Measurements from ENCODE around the gene HOXD13.

Gene HOXD13

DNA sequence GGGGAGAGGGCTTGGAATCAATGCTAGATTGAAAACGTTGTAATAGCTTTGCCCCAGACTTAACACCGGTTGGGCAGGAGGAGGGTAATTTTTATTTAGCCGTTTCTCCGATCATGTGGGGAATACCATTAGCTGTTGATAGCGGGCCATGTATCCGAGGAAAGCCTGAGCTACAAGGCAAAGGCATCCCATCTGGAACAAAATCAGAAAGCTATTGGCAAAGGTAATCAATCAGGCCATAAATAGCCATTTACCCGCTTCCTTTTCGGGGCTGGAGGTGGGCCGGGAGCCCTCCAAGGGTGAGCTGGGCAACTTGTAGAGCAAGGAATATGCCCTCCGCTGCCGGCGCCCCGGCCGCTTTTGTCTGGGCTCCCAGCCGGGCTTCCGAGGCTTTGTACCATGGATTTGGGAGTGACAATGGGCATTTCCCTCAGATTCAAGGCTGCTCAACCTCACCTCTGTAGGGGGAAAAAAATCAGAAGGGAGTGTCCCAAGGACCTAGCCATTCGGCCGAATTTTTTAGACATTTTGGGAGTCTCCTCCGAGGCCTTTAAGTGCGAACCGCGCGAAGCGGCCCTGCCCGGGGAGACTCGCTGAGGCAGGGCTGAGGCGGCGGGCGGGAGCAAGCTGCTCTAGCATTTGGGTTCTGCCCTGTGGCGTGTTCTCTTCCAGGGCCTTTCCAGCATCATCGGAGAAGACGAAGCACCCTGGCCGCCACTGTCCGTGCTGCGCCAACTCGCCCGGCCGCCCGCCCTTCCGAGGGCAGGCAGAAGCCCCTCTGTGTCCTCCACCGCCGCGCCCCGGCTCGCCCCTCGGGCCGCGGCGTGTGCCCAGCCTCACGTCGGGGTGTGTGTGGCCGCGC, 28.9 kb downstream of the HOXD13 start:
- no peak for DNase-seq

DNA sequence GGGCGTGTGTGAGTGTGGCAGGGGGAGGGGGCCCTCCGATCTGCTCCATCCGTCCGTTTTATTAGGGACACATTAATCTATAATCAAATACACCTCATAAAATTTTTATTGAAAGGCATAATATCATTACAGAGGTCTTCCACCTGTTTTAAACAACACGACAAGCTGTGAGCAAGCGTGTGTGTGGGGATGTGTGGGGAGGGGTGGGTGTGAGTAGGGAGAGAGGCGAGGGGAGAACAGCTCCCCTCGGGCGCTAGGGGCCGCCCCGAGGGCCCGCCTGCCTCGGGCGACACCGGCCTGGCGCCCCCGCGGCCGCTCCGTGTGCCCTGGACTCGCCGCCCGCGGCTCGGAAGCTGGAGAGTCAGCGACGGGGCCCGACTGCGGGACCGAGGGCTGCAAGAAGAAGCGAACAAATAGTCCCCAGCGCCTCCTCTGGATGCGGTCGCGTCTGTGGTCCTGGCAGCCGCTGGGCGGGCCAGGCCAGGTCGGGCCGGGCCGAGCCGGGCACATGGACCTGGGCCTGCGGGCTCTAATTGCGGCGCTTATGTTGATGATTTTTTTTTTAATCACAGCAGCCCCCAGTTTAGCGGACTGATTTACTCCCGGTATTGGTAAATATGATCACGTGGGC, 29.6 kb downstream of the HOXD13 start:
- DNase-seq, result no peak

DNA sequence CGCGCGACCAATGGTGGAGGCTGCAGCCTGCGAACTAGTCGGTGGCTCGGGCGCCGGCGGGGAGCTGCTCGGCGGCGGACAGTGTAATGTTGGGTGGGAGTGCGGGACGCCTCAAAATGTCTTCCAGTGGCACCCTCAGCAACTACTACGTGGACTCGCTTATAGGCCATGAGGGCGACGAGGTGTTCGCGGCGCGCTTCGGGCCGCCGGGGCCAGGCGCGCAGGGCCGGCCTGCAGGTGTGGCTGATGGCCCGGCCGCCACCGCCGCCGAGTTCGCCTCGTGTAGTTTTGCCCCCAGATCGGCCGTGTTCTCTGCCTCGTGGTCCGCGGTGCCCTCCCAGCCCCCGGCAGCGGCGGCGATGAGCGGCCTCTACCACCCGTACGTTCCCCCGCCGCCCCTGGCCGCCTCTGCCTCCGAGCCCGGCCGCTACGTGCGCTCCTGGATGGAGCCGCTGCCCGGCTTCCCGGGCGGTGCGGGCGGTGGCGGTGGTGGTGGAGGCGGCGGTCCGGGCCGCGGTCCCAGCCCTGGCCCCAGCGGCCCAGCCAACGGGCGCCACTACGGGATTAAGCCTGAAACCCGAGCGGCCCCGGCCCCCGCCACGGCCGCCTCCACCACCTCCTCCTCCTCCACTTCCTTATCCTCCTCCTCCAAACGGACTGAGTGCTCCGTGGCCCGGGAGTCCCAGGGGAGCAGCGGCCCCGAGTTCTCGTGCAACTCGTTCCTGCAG, 30.3 kb downstream of the HOXD13 start, which contains the start of gene HOXD9:
Gene HOXD9, plus strand, starts transcription at position 37 of the 728 bp plus-strand sequence. Its CDS starts 50 bp downstream, at position 87.
- no peak for DNase-seq

DNA sequence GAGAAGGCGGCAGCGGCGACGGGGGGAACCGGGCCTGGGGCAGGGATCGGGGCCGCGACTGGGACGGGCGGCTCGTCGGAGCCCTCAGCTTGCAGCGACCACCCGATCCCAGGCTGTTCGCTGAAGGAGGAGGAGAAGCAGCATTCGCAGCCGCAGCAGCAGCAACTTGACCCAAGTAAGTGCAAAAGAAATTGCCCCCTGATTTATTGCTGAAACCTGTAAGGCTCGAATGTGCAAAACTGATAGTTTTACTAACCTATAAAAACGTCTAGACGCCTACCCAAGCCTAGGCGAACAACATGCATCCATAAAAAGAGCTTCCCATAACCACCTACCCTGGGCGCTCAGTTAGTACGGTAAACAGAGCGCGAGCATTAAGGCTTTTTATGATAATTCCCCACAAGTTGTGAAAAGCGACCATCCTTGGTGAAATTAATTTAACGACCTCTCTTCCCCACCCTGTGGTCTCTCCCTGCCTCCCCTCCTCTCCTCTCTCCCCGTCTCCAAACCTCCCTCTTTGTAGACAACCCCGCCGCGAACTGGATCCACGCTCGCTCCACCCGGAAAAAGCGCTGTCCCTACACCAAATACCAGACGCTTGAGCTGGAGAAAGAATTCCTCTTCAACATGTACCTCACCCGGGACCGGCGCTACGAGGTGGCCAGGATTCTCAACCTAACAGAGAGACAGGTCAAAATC, 31.0 kb downstream of the HOXD13 start:
- DNase-seq, result no peak

DNA sequence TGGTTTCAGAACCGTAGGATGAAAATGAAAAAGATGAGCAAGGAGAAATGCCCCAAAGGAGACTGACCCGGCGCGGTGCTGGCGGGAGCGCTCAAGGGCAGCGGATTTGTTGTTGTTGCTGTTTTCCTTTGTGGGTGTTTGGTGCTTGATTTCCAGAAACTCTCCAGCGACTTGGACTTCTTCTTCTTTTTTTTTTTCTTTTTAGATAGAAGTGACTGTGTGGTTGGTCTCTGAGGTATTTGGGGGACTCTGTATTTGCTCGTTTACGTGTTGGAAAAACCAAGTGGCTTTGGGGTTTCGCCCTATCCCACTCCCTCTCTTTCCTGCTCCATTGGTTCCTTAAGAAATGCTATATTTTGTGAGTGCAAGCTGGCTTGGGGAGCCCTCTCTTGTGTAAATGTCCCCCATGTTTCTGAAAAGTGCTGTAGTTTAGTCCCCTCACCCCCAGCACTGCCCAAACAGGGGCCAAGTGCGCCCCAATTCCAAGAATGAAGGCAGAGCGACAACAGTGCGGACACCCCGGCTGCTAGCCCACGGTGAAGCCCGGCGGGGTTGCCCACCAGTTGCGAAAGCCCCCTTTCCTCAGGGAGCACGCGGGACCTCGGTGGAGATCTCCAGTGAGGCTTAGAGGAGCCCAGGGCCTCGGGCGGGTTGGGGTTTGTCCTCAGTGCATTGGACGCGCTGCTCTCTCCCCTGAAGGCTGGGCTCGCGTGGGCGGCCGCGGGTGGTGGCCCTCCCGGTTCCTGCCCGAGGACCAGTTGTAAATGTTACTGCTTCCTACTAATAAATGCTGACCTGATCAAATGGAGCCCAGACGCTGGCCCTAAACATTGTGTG, 31.8 kb downstream of the HOXD13 start:
- no peak for DNase-seq

DNA sequence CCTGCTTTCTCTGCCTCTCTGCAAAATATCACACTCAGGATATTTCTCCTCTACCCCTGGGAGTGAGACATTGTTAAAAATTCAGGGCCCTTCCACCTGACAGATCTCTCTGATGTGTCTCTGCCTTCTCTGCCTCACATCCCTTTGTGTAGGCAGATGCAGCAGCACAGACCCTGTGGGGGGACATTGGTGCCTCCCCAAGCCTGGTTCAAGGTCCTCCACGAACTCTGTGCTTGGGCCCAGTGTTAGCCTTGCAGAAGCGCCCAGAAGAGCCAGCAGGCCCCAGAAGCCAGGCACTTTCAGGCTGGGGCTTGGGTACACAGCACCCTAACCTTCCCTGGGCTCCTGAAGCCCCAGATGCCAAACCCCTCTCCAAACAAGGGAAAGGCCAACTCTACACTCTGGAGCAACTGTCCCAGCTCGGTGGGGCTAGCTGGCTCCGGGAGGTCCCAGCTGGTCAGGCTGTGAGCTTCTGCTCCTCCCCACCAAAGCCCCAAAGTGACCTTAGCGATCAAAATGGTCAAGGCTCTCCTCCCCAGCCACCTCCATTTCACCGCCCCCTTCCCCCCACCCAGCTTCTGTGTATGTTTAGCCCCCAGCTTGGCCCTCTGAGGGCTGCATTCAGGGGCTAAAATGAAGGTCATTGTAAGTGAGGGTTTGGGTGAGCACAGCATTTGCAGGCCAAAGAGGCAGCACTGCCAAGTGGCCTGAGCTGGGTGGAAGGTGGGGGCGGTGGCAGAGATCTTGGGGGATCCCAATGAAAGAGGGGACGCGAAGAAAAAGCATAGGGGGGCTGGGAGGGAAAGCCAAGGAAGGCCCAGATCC, 32.6 kb downstream of the HOXD13 start:
- no peak for DNase-seq

DNA sequence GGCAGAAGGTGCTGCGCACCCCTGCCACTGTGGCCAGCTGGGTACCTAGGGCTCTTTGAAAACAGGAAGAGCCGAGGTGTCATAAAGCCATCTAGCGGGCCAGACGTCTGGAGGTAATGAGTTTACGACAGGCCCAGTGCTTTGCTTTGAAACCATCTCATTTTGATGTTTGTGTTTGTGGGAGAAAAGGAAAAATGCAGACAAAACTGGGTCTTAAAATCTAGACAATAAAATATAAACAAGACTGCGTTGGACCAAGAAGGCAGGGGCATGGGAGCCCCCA, 33.2 kb downstream of the HOXD13 start:
- no peak for DNase-seq

DNA sequence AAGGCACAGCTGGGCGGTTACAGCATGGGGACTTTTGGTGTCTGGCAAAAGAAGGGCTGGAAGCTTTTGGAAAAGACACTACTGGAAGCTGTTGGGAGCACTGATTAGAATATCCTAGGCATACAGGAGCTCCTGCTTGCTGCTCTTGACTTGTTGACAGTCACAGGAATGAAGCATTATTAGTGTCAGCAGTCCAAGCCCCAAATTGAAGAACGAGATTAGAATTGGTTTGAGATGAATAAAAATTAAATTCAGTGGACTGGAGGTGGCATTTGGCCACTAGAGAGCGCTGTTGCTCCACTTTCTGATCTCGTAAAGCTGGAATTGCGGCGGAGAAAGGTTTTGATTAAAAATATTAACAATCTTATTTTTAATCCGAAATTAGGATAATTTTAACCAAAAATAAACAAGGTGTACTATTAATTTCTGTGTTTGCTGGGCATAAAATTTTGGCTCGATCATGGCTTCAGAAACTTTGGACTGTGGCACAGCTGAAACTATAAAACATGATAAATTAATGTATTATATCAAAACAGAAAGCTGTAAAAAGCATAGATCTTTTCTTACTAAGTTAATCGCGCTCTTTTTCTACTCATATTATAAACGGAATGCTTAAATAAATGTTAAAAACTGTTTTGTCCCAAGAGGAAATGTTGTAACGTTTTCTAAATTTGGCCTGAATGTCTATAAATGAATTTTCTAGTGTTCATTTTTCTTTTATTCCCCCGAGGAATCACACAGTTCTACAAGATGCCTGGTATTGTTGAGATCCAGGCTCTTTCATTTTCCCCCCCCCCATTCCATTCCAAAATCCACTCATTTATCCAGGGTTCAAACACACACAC, 34.6 kb downstream of the HOXD13 start:
- DNase-seq, result peak in 4 of 5 experiments; percentile 36 to 55 (median 53)

DNA sequence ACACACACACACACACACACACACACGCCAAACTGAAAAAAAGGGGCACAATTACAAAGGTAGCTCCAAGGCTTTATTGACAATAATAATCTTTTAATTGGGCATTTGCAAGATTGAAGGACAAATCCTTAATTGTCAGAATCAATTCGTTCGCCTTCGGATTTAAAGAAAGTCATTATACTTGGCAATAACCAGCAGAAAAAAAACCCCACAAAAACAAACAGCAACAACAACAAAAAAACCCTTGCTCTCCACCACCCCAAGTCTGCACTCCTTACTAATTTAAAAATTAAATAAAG, 35.2 kb downstream of the HOXD13 start:
- DNase-seq, result no peak

DNA sequence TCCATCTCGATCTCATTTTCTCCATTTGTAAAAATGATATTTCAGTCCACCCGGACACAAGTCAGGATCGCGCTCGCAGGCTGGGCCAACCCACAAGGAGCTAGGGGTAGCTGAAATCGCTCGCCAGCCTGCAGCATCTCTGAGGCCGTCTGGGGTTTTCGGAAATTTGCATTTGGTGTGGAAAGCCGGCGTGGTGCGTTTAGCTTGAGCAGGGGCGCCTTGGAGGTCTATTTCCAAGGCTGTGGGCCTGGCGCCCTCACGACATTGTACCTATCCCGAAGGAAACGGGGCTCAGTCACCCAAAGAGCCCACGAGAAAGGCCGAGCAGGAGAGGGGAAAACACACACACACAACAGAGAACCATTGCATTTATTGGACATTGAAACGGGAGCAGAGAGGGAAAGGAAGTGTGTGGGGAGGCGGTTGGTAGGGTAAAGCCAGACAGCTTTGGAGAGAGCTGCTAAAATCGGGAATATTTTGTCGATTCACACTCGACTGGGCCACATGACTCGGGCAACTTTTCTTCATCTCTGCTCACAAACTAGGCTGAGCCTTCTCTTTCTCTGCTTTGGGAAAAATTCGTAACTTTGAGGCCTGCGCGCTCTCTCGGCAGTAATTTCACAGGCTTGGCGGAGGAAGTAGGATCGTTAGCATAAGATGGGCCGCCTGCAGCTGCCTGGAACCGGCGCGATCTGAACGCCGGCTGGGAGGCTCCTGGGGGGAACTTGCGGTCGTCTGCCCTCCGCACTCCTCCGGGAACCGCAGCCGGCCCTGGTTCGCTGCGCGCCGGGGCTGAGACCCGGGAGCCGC, 35.9 kb downstream of the HOXD13 start:
- no peak for DNase-seq

DNA sequence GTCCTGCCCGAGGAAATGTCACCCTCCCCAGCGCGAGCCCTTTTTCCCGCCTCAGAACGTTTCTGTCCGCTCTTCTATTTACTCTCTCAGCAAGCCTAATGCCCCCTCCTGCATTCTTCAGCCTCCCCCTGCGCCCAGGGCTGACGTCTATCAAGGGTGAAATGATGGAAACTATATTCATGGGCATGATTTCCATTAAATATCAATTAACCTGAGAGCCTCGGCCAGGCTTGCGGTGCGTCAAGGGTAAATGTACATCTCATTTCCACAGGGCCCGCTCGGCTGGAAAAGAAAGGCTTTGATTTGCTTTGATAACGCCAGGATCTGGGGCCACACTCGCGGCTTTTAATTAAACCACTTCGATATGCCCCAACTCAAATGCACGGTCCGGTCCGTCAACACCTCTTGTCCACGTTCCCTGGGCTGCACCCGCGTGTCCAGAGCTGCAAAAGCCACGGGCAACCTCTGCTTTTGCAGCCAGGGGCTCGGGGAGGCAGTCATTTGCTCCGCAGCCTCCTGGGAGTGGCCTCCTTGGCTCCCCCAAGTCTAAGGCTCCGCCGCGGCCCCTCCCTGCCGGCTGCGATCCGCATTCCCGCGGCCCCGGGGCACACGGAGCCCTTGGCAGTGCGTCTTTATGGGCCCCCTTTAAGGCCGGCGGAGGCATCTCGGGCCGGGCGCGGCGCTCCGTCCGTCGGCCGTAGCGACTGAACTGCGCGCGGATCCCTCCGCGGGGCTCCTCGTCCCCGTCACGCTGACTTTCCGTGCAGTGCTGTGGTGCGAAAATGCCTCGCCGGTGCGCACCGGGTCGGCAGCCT, 36.7 kb downstream of the HOXD13 start, which contains the start of gene HOXD8:
Gene HOXD8, plus strand, starts transcription at position 724 of the 815 bp plus-strand sequence. CDS start 662 bp downstream, outside the sequence.
- DNase-seq, result peak in 1 of 5 experiments; percentile 55

DNA sequence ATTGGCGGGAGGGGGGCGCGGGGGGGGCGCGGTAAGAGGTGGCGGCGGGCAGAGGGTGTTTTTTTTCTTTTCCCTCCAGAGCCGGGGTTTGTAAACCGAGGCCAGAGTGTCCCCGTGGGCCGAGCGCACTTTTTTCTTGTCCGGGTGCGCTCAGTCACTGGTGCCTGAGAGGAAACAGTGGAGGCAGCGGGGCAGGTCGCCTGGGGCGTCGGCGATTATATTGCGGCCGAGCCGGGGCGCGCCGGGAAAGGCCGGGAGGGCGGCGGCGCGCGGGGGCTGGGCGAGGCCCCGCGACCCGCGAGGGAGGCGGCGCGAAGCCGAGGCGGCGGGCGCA, 37.3 kb downstream of the HOXD13 start:
- no peak for DNase-seq

DNA sequence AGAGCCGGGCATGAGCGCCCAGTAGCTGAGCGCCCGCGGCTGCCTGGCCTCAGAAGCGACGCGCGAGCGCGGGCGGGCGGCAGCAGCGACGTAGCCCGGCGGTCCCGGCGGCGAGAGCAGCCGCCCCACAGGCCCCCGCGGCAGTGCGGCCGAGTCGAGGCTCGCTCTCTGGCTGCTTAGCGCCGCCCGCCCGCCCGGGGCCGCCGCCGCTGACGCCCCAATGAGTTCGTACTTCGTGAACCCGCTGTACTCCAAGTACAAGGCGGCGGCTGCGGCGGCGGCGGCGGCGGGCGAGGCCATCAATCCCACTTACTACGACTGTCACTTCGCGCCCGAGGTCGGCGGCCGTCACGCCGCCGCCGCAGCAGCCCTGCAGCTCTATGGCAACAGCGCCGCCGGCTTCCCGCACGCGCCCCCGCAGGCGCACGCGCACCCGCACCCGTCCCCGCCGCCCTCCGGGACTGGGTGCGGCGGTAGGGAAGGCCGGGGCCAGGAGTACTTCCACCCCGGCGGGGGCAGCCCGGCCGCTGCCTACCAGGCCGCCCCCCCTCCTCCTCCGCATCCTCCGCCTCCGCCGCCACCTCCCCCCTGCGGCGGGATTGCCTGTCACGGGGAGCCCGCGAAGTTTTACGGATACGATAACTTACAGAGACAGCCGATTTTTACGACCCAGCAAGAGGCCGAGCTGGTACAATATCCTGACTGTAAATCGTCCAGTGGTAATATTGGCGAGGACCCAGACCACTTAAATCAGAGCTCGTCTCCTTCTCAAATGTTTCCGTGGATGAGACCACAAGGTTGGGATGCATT, 37.8 kb downstream of the HOXD13 start:
- peak in 1 of 5 experiments; percentile 42 for DNase-seq

DNA sequence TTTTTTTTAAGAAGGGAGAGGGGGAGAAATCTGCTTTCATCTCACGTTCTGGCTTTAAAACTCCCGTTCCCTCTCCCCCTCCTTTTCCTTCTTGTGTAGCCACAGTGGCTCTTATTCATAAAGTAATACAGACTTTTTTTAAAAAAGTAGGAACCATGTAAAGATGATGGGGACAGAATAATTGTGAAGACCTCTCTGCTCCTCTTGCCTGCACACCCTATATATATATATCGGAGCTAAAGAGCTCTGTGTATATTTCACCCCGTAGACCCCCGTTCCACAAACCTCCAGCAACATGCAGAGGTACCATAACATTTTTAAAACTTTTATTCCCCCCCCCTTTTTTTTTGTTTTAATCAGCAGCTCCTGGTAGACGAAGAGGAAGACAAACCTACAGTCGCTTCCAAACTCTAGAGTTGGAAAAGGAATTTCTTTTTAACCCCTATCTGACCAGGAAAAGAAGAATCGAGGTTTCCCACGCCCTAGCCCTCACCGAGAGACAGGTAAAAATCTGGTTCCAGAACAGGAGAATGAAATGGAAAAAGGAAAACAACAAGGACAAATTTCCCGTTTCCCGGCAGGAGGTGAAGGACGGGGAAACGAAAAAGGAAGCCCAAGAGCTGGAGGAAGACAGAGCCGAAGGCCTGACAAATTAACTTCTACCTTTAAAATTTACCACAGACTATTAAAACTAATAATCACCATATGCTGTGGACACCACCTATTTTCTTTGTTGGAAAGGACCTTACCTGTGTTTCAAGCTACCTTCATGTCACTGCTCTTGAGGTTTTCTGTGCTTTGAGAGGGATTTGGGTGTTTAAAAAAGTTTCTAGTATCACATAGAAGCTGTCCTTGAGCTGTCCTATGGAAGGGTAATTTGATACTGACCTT, 38.7 kb downstream of the HOXD13 start:
- no peak for DNase-seq

DNA sequence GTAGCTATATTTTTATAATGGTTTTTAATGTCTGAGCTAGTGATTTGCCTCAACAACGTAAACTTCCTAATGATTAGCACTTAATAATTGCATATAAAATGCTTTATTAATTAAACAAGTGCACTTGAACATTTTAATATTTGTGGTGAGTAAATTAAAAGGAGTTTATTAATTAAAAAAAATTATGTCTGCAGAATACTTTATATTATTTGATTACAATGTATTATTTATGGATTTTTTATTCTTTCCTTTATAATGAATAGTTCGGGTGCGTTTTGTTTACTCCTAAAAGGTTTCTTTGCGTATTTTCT, 39.3 kb downstream of the HOXD13 start:
- no peak for DNase-seq
